ENCODE measurements around the gene AFF4.
"Not testable (repeated sequence)": the region's sequence is repeated elsewhere in the genome, so short reads cannot be mapped to it uniquely, and the experiment has no call there.

Gene AFF4

DNA sequence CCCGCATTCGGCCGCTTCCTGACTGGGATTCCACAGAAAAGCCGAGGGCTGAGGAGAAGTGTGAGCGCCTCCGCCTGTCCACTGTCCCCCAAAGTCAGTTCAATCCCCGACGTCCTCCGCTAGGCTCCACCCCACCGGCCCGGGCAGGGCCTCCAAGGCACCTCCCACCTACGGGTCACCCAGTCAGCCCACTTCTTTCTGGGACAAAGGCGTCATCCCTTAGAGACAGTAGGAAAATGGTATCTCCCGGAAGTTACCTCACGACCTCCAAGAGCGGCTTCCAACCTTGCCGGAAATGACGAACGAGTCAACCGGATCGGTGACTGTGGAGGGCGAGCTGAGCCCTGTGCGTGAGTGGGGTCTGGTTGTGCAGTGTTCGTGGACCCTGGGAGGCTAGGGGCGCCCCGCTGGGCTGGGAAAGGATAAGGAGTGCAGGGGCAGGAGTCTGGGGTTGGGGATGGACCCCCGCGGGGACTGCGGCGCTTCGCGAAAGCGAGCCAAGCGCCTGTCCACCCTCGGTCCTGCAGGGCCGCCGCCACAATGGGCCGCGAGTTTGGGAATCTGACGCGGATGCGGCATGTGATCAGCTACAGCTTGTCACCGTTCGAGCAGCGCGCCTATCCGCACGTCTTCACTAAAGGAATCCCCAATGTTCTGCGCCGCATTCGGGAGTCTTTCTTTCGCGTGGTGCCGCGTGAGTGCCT is 96.9 kb downstream of the AFF4 start, which contains the start of the genes GDF9 and UQCRQ:
GDF9 (minus strand) TSS at position 128 of the 704 bp plus-strand sequence. CDS start 1,936 bp downstream, outside the sequence.
UQCRQ (plus strand) TSS at position 301 of the 704 bp plus-strand sequence; CDS start at position 541, 240 bp downstream.
- TF ChIP-seq SUZ12 (IDR thresholded peaks at IDR 0.05; ENCODE audit: extremely low read depth, insufficient read depth, insufficient read length) = no peak
- TF ChIP-seq YY1 (IDR thresholded peaks at IDR 0.05; ENCODE audit: insufficient read depth, insufficient read length) = no peak
- peak within 1 kb of the TSS; percentile 96 for H3K9ac ChIP-seq (ENCODE audit: insufficient read length, low read depth)
- peak; percentile 97 for DNase-seq (ENCODE audit: low read depth, low spot score)
- H3K4me3 ChIP-seq (ENCODE audit: insufficient read length, low read depth) = peak within 1 kb of the TSS; percentile 90
- no peaks in the 10 kb centered on the region for H3K4me1 ChIP-seq (ENCODE audit: insufficient read depth, insufficient read length)
- no peaks in the 10 kb centered on the region for H3K9me3 ChIP-seq (ENCODE audit: insufficient read depth, low read length)
- peaks cover 34% of the 10 kb centered on the region for H3K36me3 ChIP-seq (ENCODE audit: insufficient read depth, insufficient read length, low read length)
- H3K27me3 ChIP-seq (ENCODE audit: insufficient read depth, insufficient read length) = no peaks in the 10 kb centered on the region

DNA sequence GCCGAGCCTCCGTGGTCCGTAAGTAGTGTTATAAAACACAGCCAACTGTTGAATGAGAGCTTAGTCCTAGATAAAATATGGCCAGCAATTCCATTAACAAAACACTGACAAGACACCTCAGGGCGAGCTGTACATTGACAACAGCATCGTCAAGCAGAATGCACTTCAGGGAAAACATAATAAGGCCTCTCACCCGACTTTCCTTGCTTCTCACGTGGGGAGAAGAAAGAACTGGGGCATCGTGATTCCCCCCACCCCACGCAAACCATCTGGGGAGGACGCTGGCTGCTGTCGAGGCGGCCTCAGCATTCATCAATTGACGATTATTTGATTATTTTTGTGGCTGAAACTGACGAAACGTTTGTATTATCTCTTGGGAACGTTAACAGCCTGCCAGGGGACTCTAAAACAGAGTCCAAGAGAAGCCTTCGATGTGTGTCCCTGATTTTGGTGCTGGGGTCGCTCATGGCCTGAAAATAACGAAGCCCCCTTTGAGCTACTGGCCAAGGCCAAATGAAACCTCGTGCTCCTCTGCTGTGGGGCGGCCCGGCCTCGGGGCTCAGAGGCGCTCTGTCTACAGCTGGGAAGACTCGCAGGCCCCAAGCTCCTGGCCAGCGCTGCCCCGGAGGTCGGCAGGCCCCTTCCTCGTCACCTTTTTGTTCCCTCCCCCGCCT is 97.6 kb downstream of the AFF4 start:
- peak overlapping the region; percentile 90 for H3K4me3 ChIP-seq (ENCODE audit: insufficient read length, low read depth)
- no peaks in the 10 kb centered on the region for H3K27me3 ChIP-seq (ENCODE audit: insufficient read depth, insufficient read length)
- no peaks in the 10 kb centered on the region for H3K4me1 ChIP-seq (ENCODE audit: insufficient read depth, insufficient read length)
- no peaks in the 10 kb centered on the region for H3K9me3 ChIP-seq (ENCODE audit: insufficient read depth, low read length)
- DNase-seq (ENCODE audit: low read depth, low spot score) = no peak
- peak overlapping the region; percentile 74 for H3K9ac ChIP-seq (ENCODE audit: insufficient read length, low read depth)
- TF ChIP-seq YY1 (IDR thresholded peaks at IDR 0.05; ENCODE audit: insufficient read depth, insufficient read length) = no peak
- no peak for TF ChIP-seq SUZ12 (IDR thresholded peaks at IDR 0.05; ENCODE audit: extremely low read depth, insufficient read depth, insufficient read length)
- TF ChIP-seq ZNF274 (IDR thresholded peaks at IDR 0.05; ENCODE audit: low read depth, low read length) = no peak
- peaks cover 29% of the 10 kb centered on the region for H3K36me3 ChIP-seq (ENCODE audit: insufficient read depth, insufficient read length, low read length)

DNA sequence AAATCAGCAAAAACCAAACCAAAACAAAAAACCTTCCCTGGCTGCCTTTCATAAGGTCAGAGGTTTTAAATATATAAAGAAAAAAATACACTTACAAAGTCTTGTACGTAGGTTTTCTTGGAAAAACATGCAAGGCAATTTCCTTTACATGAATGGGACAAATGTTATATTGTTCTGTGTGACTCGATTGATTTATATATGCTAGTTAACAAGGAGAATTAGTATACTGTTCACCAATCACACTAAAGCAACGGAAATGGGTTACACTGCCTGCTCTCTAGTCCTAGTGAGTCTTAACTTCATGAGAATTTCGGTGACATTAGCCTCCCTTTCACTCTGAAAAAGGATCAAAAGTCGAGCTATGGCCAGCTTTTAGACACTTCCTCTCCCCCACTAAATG is 102.7 kb downstream of the AFF4 start:
- DNase-seq (ENCODE audit: low read depth, low spot score) = no peak
- H3K27me3 ChIP-seq (ENCODE audit: insufficient read depth, insufficient read length) = no peaks in the 10 kb centered on the region
- H3K4me3 ChIP-seq (ENCODE audit: insufficient read length, low read depth) = no peak overlapping the region
- H3K9me3 ChIP-seq (ENCODE audit: insufficient read depth, low read length) = no peaks in the 10 kb centered on the region
- H3K4me1 ChIP-seq (ENCODE audit: insufficient read depth, insufficient read length) = no peaks in the 10 kb centered on the region
- H3K9ac ChIP-seq (ENCODE audit: insufficient read length, low read depth) = no peak overlapping the region
- H3K36me3 ChIP-seq (ENCODE audit: insufficient read depth, insufficient read length, low read length) = no peaks in the 10 kb centered on the region
- TF ChIP-seq YY1 (IDR thresholded peaks at IDR 0.05; ENCODE audit: insufficient read depth, insufficient read length) (no peak), SUZ12 (IDR thresholded peaks at IDR 0.05; ENCODE audit: extremely low read depth, insufficient read depth, insufficient read length) (no peak), ZNF274 (IDR thresholded peaks at IDR 0.05; ENCODE audit: low read depth, low read length) (no peak)

DNA sequence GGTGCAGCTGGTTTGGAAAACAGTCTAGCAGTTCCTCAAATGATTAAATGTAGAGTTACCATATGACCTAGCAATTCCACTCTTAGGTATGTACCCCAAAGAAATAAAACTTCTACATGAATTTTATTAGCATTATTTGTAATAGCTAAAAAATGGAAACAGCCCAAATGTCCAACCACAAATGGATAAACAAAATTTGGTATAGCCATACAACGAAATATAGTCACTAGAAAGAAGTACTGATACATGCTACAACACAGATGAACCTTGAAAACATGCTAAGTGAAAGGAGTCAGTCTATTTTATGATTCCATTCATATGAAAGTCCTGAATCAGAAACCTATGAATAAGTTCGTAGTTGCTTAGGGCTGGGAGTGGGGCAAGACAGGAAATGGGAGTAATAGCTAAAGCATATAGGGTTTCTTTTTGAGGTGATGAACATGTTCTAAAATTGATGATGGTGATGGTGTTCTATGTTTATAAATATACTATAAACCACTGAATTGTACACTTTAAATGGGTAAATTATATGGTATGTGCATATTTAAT is 103.5 kb downstream of the AFF4 start:
- no peak for DNase-seq (ENCODE audit: low read depth, low spot score)
- Histone ChIP-seq H3K27me3 (ENCODE audit: insufficient read depth, insufficient read length) (no peaks in the 10 kb centered on the region), H3K36me3 (ENCODE audit: insufficient read depth, insufficient read length, low read length) (no peaks in the 10 kb centered on the region), H3K9me3 (ENCODE audit: insufficient read depth, low read length) (no peaks in the 10 kb centered on the region), H3K4me1 (ENCODE audit: insufficient read depth, insufficient read length) (no peaks in the 10 kb centered on the region), H3K4me3 (ENCODE audit: insufficient read length, low read depth) (no peak overlapping the region), H3K9ac (ENCODE audit: insufficient read length, low read depth) (no peak overlapping the region)
- TF ChIP-seq YY1 (IDR thresholded peaks at IDR 0.05; ENCODE audit: insufficient read depth, insufficient read length) (no peak), ZNF274 (IDR thresholded peaks at IDR 0.05; ENCODE audit: low read depth, low read length) (no peak), SUZ12 (IDR thresholded peaks at IDR 0.05; ENCODE audit: extremely low read depth, insufficient read depth, insufficient read length) (no peak)

DNA sequence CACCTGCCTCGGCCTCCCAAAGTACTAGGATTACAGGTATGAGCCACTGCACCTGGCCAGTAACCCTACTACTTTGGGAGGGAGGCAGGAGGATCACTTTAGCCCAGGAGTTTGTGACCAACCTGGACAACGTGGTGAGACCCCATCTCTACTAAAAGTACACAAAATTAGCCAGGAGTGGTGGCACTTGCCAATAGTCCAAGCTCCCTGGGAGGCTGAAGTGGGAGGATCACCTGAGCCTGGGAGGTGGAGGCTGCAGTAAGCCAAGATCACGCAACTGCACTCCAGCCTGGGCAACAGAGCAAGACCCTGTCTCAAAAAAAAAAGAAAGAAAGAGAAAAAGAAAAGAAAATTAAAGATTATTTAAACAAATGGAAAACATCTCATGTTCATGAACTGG is 107.4 kb downstream of the AFF4 start:
- Histone ChIP-seq H3K9me3 (ENCODE audit: insufficient read depth, low read length) (no peaks in the 10 kb centered on the region), H3K27me3 (ENCODE audit: insufficient read depth, insufficient read length) (no peaks in the 10 kb centered on the region), H3K4me1 (ENCODE audit: insufficient read depth, insufficient read length) (no peaks in the 10 kb centered on the region), H3K36me3 (ENCODE audit: insufficient read depth, insufficient read length, low read length) (no peaks in the 10 kb centered on the region), H3K4me3 (ENCODE audit: insufficient read length, low read depth) (no peak overlapping the region), H3K9ac (ENCODE audit: insufficient read length, low read depth) (no peak overlapping the region)
- TF ChIP-seq SUZ12 (IDR thresholded peaks at IDR 0.05; ENCODE audit: extremely low read depth, insufficient read depth, insufficient read length) (no peak), YY1 (IDR thresholded peaks at IDR 0.05; ENCODE audit: insufficient read depth, insufficient read length) (no peak), ZNF274 (IDR thresholded peaks at IDR 0.05; ENCODE audit: low read depth, low read length) (no peak)
- no peak for DNase-seq (ENCODE audit: low read depth, low spot score)

DNA sequence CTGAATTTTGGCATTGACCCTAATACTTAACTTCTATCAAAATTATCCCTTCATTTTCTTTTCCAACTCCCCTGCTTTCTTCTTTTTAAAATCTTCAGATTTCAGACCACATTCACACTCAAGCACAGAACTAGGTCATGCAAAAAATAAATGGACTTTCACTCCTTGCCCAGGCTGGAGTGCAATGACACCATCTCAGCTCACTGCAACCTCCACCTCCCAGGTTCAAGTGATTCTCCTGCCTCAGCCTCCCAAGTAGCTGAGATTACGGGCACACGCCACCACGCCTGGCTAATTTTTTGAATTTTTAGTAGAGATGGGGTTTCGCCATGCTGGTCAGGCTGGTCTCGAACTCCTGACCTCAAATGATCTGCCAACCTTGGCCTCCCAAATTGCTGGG is 108.4 kb downstream of the AFF4 start:
- not testable (repeated sequence) for H3K4me1 ChIP-seq (ENCODE audit: insufficient read depth, insufficient read length); H3K9me3 ChIP-seq (ENCODE audit: insufficient read depth, low read length); H3K4me3 ChIP-seq (ENCODE audit: insufficient read length, low read depth); H3K36me3 ChIP-seq (ENCODE audit: insufficient read depth, insufficient read length, low read length); H3K27me3 ChIP-seq (ENCODE audit: insufficient read depth, insufficient read length); DNase-seq (ENCODE audit: low read depth, low spot score); H3K9ac ChIP-seq (ENCODE audit: insufficient read length, low read depth)

DNA sequence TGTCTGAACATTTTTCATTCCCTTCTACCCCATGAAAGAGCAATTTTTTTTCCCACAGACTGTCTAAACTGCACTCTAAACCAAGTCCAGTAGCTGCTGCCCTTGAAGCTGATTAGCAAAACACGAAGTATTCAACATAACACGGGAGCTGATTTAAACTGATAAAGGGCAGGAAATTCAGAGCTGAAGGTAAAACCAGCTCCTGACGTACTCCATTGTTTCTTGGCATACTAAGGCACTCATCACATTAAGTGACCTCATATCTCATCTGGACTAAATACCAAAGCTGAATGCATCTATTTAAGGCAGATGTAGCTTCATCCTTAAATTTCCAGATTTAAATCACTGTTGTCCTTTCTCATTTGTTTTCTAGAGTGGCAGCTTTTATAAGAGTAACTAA is 109.1 kb downstream of the AFF4 start:
- DNase-seq (ENCODE audit: low read depth, low spot score) = no peak
- Histone ChIP-seq H3K27me3 (ENCODE audit: insufficient read depth, insufficient read length) (no peaks in the 10 kb centered on the region), H3K9ac (ENCODE audit: insufficient read length, low read depth) (no peak overlapping the region), H3K36me3 (ENCODE audit: insufficient read depth, insufficient read length, low read length) (no peaks in the 10 kb centered on the region), H3K4me1 (ENCODE audit: insufficient read depth, insufficient read length) (no peaks in the 10 kb centered on the region), H3K4me3 (ENCODE audit: insufficient read length, low read depth) (no peak overlapping the region), H3K9me3 (ENCODE audit: insufficient read depth, low read length) (no peaks in the 10 kb centered on the region)
- TF ChIP-seq SUZ12 (IDR thresholded peaks at IDR 0.05; ENCODE audit: extremely low read depth, insufficient read depth, insufficient read length) = no peak
- TF ChIP-seq ZNF274 (IDR thresholded peaks at IDR 0.05; ENCODE audit: low read depth, low read length) = no peak
- TF ChIP-seq YY1 (IDR thresholded peaks at IDR 0.05; ENCODE audit: insufficient read depth, insufficient read length) = no peak

All from NT2/D1 (cell line).